HFFc6 (cell line): ENCODE results near the gene ITLN1. TPM values are rescaled to one million over a fixed set of nuclear protein-coding genes. Genes with fewer than 3 reads are reported as not detected.
"Not testable (repeated sequence)": the region's sequence is repeated elsewhere in the genome, so short reads cannot be mapped to it uniquely, and the experiment has no call there.

Experiments
- DNase-seq: peaks from one replicate; pipeline ENCODE4 v3.0.0-alpha.2; 2018
- H3K27ac Mint-ChIP-seq: 2 replicates; pipeline ENCODE4 v1.8.0; 2020; ENCODE audit warnings: mild to moderate bottlenecking, mixed read lengths
- H3K27me3 Mint-ChIP-seq: 2 replicates; pipeline ENCODE4 v1.8.0; 2021; ENCODE audit warnings: mild to moderate bottlenecking, moderate library complexity, mixed read lengths; ENCODE audit not compliant: insufficient read depth
- H3K36me3 Mint-ChIP-seq: 2 replicates; pipeline ENCODE4 v1.8.0; 2021; ENCODE audit warnings: low read depth, mixed read lengths
- H3K4me1 Mint-ChIP-seq: 2 replicates; pipeline ENCODE4 v1.8.0; 2020; ENCODE audit warnings: low read depth, mixed read lengths
- H3K4me3 Mint-ChIP-seq: 2 replicates; pipeline ENCODE4 v1.8.0; 2020; ENCODE audit warnings: mild to moderate bottlenecking, moderate library complexity, mixed read lengths
- H3K9me3 Mint-ChIP-seq: 2 replicates; pipeline ENCODE4 v1.8.0; 2020; ENCODE audit warnings: mild to moderate bottlenecking, mixed read lengths
- CTCF ChIP-seq: fragments of 200-600 bp; sonication (generic); IDR thresholded peaks from 2 replicates; pipeline ENCODE4 v1.5.0; 2021; ENCODE audit warnings: antibody characterized with exemption, mild to moderate bottlenecking
- long read RNA-seq: library from polyadenylated mRNA; unstranded; transcript quantifications from one replicate; pipeline ENCODE4 v2.0.0, GENCODE V29; 2019
- total RNA-seq, 6 experiments: library from RNA; stranded (reverse); fragmentation: NEBNext Ultra II Directional; extraction: Animal tissue kit (Norgen Biotek cat#: 25700); gene quantifications; 2 replicates in 1 of 6; 3 replicates in 5 of 6; pipeline ENCODE4 v1.2.3, GENCODE V29; 2021

ITLN1 gene
- not detected for total RNA-seq
- long read RNA-seq, result 0 reads

DNA sequence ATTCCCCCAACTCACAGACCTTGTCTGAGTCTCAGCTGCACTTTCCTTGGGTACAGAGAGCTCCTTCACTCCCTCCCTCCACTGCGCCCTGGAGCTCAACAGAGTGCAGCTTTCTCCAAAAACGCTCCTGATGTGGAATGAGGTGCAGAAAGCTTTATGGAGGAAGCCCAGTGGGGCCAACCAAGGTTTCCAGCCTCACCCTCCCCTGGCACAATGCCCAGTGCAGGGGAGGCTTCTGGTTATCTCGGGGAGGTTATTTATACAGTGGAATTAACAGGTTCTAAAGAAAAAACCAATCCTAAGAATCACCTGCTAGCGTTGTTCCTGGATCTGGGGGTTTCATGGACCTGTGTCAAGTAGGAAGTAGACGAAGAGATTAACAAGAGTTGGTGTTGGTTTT, at the start of gene ITLN1:
TSS of gene ITLN1 (minus strand) at position 139 of the 400 bp plus-strand sequence. CDS start 303 bp downstream, outside the sequence.
- Mint-ChIP-seq H3K27me3 (peaks cover 5% of the 10 kb centered on the region), H3K27ac (no peak within 1 kb of the TSS), H3K4me1 (no peaks in the 10 kb centered on the region), H3K36me3 (no peaks in the 10 kb centered on the region), H3K9me3 (no peaks in the 10 kb centered on the region), H3K4me3 (no peak within 1 kb of the TSS)
- no peak for DNase-seq
- no peak; the same call in 1 of the 2 replicates for TF ChIP-seq CTCF

- not testable (repeated sequence) for H3K4me1 Mint-ChIP-seq, H3K9me3 Mint-ChIP-seq, H3K27ac Mint-ChIP-seq, H3K27me3 Mint-ChIP-seq, H3K4me3 Mint-ChIP-seq, DNase-seq, H3K36me3 Mint-ChIP-seq
These were observed 48.3 kb upstream of the ITLN1 start for GRCh38 chr1:160933305-160933704.

- Mint-ChIP-seq H3K9me3 (peaks cover 9% of the 10 kb centered on the region; the same call in 1 of the 2 replicates), H3K4me3 (no peak overlapping the region), H3K27me3 (no peaks in the 10 kb centered on the region; the same call in 1 of the 2 replicates), H3K27ac (no peak overlapping the region), H3K36me3 (no peaks in the 10 kb centered on the region), H3K4me1 (no peaks in the 10 kb centered on the region)
- TF ChIP-seq CTCF, result no peak
- DNase-seq, result peak; percentile 32
These were observed 40.8 kb upstream of the ITLN1 start for GRCh38 chr1:160925652-160926244.

GRCh38 chr1:160924791-160925651, 40.0 kb upstream of the ITLN1 start:
- Mint-ChIP-seq H3K36me3 (no peaks in the 10 kb centered on the region), H3K4me1 (no peaks in the 10 kb centered on the region), H3K27ac (no peak overlapping the region), H3K4me3 (no peak overlapping the region), H3K9me3 (peaks cover 9% of the 10 kb centered on the region; the same call in 1 of the 2 replicates), H3K27me3 (no peaks in the 10 kb centered on the region; the same call in 1 of the 2 replicates)
- TF ChIP-seq CTCF, result no peak
- no peak for DNase-seq

- Mint-ChIP-seq H3K9me3 (no peaks in the 10 kb centered on the region), H3K27ac (no peak overlapping the region), H3K4me3 (no peak overlapping the region), H3K4me1 (no peaks in the 10 kb centered on the region), H3K27me3 (peaks cover 2% of the 10 kb centered on the region; the same call in 1 of the 2 replicates), H3K36me3 (no peaks in the 10 kb centered on the region)
- no peak for DNase-seq
- TF ChIP-seq CTCF, result no peak
These were observed 31.7 kb upstream of the ITLN1 start for GRCh38 chr1:160916666-160917065.

DNA sequence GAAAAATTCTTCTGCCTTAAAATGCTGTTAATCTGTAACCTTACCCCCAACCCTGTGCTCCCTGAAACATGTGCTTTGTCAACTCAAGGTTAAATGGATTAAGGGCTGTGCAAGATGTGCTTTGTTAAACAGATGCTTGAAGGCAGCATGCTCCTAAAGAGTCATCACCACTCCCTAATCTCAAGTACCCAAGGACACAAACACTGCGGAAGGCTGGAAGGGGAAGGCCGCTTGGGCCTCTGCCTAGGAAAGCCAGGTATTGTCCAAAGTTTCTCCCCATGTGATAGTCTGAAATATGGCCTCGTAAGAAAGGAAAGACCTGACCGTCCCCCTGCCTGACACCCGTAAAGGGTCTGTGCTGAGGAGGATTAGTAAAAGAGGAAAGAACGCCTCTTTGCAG, 28.2 kb upstream of the ITLN1 start:
- H3K4me1 Mint-ChIP-seq, H3K27me3 Mint-ChIP-seq, H3K27ac Mint-ChIP-seq, H3K9me3 Mint-ChIP-seq, H3K4me3 Mint-ChIP-seq, H3K36me3 Mint-ChIP-seq, DNase-seq: not testable (repeated sequence)
